Activated naive CD8-positive, alpha-beta T cell treated with anti-CD3 and anti-CD28 coated beads for 36 hours (primary cell): ENCODE measurements around the gene PTGER1. TPM values are rescaled to one million over a fixed set of nuclear protein-coding genes. Genes with fewer than 3 reads are reported as not detected.

ENCODE experiments used
- DNase-seq: peaks from one replicate; pipeline ENCODE4 v3.0.0; 2021
- H3K27ac Mint-ChIP-seq: one replicate; pipeline ENCODE4 v1.8.0; 2022; ENCODE audit warnings: mild to moderate bottlenecking, moderate library complexity, mixed read lengths
- H3K27me3 Mint-ChIP-seq: one replicate; pipeline ENCODE4 v1.8.0; 2022; ENCODE audit warnings: mild to moderate bottlenecking, mixed read lengths
- H3K36me3 Mint-ChIP-seq: one replicate; pipeline ENCODE4 v1.8.0; 2021; ENCODE audit warnings: mild to moderate bottlenecking, mixed read lengths
- H3K4me1 Mint-ChIP-seq: one replicate; pipeline ENCODE4 v1.8.0; 2021; ENCODE audit warnings: mixed read lengths
- H3K4me3 Mint-ChIP-seq: one replicate; pipeline ENCODE4 v1.8.0; 2022; ENCODE audit warnings: mild to moderate bottlenecking, moderate library complexity, mixed read lengths
- H3K9me3 Mint-ChIP-seq: one replicate; pipeline ENCODE4 v1.8.0; 2022; ENCODE audit warnings: mixed read lengths
- total RNA-seq, 2 experiments: library from RNA; stranded (reverse); gene quantifications; one replicate each; pipeline ENCODE4 v1.2.3, GENCODE V29; 2021

Gene PTGER1
- total RNA-seq, 2 experiments from 2014 or later, result 0.25 to 0.40 TPM

DNA sequence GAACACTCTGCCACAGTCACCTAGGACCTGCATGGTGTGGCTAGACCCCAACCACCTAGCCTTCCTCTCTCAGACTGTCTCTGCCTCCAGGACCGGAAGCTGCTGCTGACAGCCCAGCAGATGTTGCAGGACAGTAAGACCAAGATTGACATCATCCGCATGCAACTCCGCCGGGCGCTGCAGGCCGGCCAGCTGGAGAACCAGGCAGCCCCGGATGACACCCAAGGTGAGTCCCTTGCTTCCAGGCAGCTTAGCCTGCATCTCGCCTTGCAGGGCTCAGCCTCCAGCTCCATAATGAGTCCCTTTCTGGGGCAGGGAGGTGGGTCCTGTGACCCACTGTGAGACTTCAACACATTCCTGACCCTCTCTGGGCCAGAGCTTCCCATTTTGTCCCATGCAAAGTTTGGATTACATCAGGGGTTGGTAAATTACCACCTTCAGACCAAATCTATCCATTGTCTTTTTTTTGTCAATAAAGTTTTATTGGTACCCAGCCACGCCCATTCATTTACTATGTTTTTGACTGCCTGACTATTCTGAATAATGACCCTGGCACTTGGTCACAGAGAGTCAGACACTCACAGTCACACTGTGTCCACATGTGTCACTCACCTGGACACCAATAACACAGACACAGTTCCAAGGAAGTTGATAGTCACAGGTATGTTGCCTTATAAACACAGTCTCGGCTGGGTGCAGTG lies 28.7 kb downstream of the PTGER1 start:
- Mint-ChIP-seq H3K27me3 (no peaks in the 10 kb centered on the region), H3K27ac (no peak overlapping the region), H3K36me3 (peaks cover 49% of the 10 kb centered on the region), H3K4me1 (peaks cover 16% of the 10 kb centered on the region), H3K9me3 (no peaks in the 10 kb centered on the region), H3K4me3 (no peak overlapping the region)
- DNase-seq, result no peak

- Mint-ChIP-seq H3K4me3 (no peak overlapping the region), H3K27me3 (no peaks in the 10 kb centered on the region), H3K9me3 (no peaks in the 10 kb centered on the region), H3K4me1 (peaks cover 33% of the 10 kb centered on the region), H3K27ac (no peak overlapping the region), H3K36me3 (peaks cover 39% of the 10 kb centered on the region)
- no peak for DNase-seq
Measured at GRCh38 chr19:14443632-14444216, 31.4 kb downstream of the PTGER1 start.

DNA sequence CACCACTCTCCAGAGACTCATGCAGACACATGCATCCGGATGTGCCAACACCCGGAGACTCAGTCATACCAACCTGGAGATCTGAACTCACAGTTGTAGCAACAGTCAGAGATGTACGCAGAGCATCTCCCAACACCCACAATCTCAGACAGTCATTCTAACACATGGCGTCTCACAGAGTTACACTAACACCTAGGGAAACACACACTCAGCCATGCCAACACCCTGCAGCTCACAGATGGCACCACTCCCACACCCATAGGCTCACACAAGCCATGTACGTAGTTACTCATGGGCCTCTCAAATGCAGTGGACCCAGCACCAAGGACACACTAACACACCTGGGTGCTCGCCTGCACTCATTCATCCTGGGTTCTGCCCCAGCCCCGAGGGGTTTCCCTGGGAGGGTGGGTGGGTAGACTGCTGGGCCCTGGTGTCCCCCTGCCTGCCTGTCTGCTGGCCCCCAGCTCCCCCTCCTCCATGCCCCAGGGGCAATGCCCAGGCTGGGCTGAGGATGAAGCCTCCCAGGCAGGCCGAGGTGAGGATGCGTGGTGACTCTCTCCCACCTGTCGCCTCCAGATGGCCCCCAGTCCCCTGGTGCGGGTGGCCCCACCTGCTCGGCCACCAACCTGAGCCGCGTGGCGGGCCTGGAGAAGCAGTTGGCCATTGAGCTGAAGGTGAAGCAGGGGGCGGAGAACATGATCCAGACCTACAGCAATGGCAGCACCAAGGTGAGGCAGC lies 32.1 kb downstream of the PTGER1 start:
- Mint-ChIP-seq H3K36me3 (peaks cover 34% of the 10 kb centered on the region), H3K27ac (no peak overlapping the region), H3K27me3 (no peaks in the 10 kb centered on the region), H3K4me3 (no peak overlapping the region), H3K4me1 (peaks cover 35% of the 10 kb centered on the region), H3K9me3 (no peaks in the 10 kb centered on the region)
- DNase-seq, result no peak

DNA sequence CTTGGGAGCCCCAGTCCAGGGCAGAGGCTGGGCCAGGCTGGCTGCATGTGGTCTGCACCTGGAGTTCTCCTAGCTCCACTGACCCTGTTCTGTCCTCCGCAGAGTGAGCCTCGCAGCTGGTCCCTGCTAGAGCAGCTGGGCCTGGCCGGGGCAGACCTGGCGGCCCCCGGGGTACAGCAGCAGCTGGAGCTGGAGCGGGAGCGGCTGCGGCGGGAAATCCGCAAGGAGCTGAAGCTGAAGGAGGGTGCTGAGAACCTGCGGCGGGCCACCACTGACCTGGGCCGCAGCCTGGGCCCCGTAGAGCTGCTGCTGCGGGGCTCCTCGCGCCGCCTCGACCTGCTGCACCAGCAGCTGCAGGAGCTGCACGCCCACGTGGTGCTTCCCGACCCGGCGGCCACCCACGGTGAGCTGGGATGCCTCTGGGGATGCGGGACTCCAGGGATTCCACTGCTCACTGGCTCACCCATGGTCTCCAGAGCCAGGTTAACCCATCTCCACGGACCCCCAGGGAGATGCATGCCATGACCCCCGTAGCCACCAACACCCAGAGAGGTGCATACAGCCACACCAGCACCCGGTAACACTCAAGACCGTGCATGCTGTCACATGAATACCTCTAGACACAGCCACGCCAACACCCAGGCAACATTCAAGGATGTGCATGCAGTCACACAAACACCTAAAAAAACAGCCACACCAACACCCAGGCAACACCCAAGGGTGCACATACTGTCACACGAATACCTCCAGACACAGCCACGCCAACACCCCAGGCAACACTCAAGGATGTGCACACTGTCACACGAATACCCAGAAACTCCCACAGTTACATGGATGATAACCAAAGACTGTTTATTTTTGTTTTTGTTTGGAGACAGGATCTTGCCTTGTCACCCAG lies 33.9 kb downstream of the PTGER1 start:
- Mint-ChIP-seq H3K27me3 (no peaks in the 10 kb centered on the region), H3K27ac (no peak overlapping the region), H3K9me3 (no peaks in the 10 kb centered on the region), H3K4me3 (peak overlapping the region; percentile 88), H3K36me3 (peaks cover 30% of the 10 kb centered on the region), H3K4me1 (peaks cover 44% of the 10 kb centered on the region)
- DNase-seq, result no peak

DNA sequence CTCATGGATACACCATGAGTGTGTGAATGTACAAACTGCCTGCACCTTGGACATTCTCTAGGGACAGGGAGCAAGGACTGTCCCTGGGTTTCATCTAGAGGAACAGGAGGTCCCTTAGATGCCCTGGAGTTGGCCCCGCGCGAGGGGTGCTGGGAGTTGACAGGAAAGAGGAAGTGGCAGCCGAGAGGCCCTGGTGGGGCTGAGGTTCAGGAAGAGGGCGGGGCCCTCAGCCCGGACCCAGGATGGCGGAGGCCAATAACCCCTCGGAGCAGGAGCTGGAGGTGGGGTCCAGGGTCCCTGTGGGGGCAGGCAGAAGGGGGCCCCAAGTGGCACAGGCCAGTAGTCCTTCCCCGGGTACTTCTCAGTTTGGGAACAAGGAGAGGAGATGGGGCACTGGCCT lies 35.1 kb downstream of the PTGER1 start:
- Mint-ChIP-seq H3K9me3 (no peaks in the 10 kb centered on the region), H3K27me3 (no peaks in the 10 kb centered on the region), H3K36me3 (peaks cover 34% of the 10 kb centered on the region), H3K4me3 (peak overlapping the region; percentile 88), H3K27ac (peak overlapping the region; percentile 91), H3K4me1 (peaks cover 48% of the 10 kb centered on the region)
- DNase-seq, result peak; percentile 83

GRCh38 chr19:14439014-14439413 lies 36.1 kb downstream of the PTGER1 start:
- H3K27ac Mint-ChIP-seq, result peak overlapping the region; percentile 91
- no peaks in the 10 kb centered on the region for H3K27me3 Mint-ChIP-seq
- peaks cover 32% of the 10 kb centered on the region for H3K36me3 Mint-ChIP-seq
- peaks cover 52% of the 10 kb centered on the region for H3K4me1 Mint-ChIP-seq
- no peak for DNase-seq
- H3K9me3 Mint-ChIP-seq, result no peaks in the 10 kb centered on the region
- peak overlapping the region; percentile 88 for H3K4me3 Mint-ChIP-seq

- Mint-ChIP-seq H3K27ac (peak overlapping the region; percentile 42), H3K4me3 (no peak overlapping the region), H3K9me3 (no peaks in the 10 kb centered on the region), H3K27me3 (no peaks in the 10 kb centered on the region), H3K36me3 (peaks cover 23% of the 10 kb centered on the region), H3K4me1 (peaks cover 50% of the 10 kb centered on the region)
- no peak for DNase-seq
Measured at GRCh38 chr19:14437578-14438140, 37.5 kb downstream of the PTGER1 start.

GRCh38 chr19:14435320-14436050 lies 39.7 kb downstream of the PTGER1 start:
- no peaks in the 10 kb centered on the region for H3K27me3 Mint-ChIP-seq
- peaks cover 13% of the 10 kb centered on the region for H3K36me3 Mint-ChIP-seq
- no peak for DNase-seq
- H3K4me3 Mint-ChIP-seq, result peak overlapping the region; percentile 77
- H3K27ac Mint-ChIP-seq, result no peak overlapping the region
- no peaks in the 10 kb centered on the region for H3K9me3 Mint-ChIP-seq
- H3K4me1 Mint-ChIP-seq, result peaks cover 49% of the 10 kb centered on the region

DNA sequence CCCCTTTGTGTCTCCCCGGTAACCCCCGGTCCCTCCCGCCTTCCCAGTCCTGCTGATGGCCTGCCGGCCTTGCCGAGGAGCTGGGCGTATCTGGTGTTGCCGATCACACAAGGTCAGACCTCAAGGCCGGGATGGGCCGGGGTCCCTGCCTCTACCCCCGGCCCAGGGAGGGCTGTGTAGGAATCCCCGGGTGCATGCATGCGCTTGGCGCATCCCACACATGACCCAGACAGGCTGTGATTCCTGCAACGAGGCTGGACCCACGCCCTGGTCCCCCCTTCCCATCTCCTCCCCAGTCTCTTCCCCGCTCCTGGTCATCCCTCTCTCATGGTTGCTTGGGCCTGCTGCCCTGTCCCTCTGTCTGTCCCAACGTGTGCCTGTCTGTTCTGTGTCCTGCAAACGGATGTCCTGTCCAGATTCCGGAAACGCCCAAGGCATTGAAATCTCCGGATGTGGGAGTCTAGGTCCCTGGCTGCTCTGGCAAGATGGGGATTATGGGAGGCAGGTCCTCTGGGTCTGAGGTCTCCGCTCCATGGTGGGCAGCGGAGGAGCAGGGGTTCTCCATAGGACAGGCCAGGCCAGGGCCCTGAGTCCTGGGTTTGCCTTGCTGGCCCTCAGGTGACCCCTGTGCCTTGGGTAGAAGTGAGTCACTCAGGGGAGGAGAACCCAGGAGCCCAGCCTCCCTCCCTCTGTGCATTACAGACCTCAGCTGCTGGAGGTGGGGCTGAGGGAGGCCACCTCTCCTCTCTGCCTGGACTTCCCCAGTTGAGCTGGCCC lies 40.4 kb downstream of the PTGER1 start:
- Mint-ChIP-seq H3K4me1 (peaks cover 42% of the 10 kb centered on the region), H3K9me3 (no peaks in the 10 kb centered on the region), H3K36me3 (peaks cover 7% of the 10 kb centered on the region), H3K4me3 (peak overlapping the region; percentile 77), H3K27ac (peak overlapping the region; percentile 73), H3K27me3 (no peaks in the 10 kb centered on the region)
- peak; percentile 62 for DNase-seq

- Mint-ChIP-seq H3K4me3 (peak overlapping the region; percentile 77), H3K4me1 (peaks cover 35% of the 10 kb centered on the region), H3K27ac (peak overlapping the region; percentile 66), H3K27me3 (no peaks in the 10 kb centered on the region), H3K9me3 (no peaks in the 10 kb centered on the region), H3K36me3 (peaks cover 7% of the 10 kb centered on the region)
- DNase-seq, result peak; percentile 50
Measured at GRCh38 chr19:14433554-14434501, 41.3 kb downstream of the PTGER1 start.

DNA sequence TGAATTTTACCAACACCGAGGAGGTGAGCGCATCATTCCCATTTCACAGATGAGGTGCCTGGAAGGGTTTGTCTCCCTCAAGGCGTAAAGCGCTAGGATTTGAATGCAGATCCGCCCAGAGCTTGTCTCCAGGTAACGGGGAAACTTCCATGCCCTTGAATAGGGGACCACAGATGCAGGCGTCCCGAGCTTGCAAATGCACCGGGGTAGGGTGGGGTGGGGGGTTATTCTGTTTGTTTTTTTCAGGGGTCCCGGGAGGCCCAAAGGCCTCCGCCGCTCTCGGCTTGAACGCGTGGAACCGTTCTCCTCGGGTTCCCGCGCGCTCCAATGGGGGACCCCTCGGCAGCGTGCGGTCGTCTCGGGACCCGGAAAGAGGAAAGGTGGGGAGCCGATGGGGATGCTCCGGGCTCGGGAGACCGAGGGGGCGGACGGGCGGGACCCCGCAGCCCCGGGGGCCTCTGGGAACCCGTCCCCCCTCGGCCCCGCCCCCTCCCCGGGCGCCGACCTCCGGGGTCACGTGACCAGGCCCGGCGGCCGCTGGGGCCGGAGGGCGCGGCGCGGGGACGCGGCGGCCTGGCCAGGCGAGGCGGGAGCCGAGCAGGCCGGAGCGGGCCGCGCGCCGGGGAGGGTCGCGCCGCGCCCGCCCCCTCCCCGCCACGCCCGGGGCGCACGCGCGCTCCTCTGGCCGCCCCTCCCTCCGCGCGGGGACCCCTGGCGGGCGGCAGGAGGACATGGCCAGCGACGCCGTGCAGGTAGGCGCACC lies 42.2 kb downstream of the PTGER1 start, which contains the start of gene PKN1:
TSS of gene PKN1 (plus strand) at position 516 of the 763 bp plus-strand sequence. CDS start at position 732, 216 bp downstream.
- DNase-seq, result peak; percentile 74
- peaks cover 27% of the 10 kb centered on the region for H3K4me1 Mint-ChIP-seq
- H3K27me3 Mint-ChIP-seq, result no peaks in the 10 kb centered on the region
- H3K27ac Mint-ChIP-seq, result peak within 1 kb of the TSS; percentile 84
- H3K9me3 Mint-ChIP-seq, result no peaks in the 10 kb centered on the region
- H3K4me3 Mint-ChIP-seq, result peak within 1 kb of the TSS; percentile 84
- peaks cover 7% of the 10 kb centered on the region for H3K36me3 Mint-ChIP-seq

DNA sequence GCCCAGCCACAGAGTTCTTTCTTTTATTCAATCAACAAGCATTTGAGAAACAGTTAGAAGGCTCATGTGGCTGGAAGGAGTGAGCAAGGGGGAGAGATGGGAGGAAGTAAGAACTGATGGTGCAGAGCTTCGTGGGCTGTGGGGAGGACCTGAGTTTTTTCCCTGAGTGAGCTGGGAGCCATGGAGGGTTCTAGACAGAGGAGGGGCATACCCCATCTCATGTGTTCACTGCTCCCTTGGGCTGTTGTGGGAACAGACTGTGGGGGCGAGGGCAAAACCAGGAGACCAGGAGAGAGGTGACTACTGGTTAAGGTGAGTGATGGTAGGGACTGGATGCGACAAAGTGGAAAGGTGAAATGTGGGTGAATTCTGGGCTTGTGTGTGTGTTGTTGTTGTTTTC lies 44.4 kb downstream of the PTGER1 start:
- DNase-seq, result no peak
- Mint-ChIP-seq H3K27me3 (no peaks in the 10 kb centered on the region), H3K4me1 (peaks cover 19% of the 10 kb centered on the region), H3K27ac (no peak overlapping the region), H3K4me3 (no peak overlapping the region), H3K36me3 (peaks cover 7% of the 10 kb centered on the region), H3K9me3 (no peaks in the 10 kb centered on the region)
